ENCODE measurements around the gene IFI27.
"Not testable (repeated sequence)": the region's sequence is repeated elsewhere in the genome, so short reads cannot be mapped to it uniquely, and the experiment has no call there.

Gene IFI27

DNA sequence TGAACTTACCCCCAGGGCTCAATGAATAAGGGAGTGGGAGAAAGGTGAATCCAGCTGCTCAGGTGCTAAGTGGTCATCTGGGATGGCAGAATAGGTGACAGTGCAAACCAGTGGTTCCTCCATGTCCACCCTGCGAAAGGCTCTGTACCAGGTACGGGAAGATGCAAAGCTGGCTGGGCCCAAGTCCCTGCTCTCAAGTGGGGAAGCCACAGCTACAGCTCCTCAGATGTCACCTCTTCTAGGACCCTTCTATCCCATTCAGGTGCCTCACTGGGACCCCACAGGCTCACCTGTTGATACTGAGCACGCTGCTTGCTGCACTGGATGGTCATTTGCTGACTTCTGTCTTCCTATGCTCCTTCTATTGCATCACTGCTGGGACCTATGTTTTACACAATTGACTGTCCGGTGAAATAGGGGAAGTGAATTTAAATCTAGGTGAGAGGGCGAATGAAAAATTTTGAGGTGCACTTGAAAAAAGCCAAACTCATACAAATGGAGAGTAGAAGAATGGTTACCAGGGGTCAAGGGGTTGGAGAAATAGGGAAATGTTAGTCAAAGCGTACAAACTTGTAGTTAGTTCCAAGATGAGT is 43.3 kb downstream of the IFI27 start:
- DNase-seq (ENCODE audit: low read depth) = no peak

DNA sequence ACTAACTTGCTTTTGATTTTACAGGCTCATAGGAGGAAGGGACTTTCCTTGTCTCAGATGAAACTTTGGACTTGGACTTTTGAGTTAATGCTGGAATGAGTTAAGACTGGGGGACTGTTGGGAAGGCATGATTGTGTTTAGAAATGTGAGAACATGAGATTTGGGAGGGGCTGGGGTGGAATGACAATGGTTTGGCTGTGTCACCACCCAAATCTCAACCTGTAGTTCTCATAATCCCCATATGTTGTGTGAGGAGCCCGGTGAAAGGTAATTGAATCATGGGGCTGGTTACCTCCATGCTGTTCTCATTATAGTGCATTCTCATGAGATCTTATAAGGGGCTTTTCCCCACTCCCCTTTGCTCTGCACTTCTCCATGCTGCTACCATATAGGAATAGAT is 45.6 kb downstream of the IFI27 start:
- DNase-seq (ENCODE audit: low read depth) = not testable (repeated sequence)

DNA sequence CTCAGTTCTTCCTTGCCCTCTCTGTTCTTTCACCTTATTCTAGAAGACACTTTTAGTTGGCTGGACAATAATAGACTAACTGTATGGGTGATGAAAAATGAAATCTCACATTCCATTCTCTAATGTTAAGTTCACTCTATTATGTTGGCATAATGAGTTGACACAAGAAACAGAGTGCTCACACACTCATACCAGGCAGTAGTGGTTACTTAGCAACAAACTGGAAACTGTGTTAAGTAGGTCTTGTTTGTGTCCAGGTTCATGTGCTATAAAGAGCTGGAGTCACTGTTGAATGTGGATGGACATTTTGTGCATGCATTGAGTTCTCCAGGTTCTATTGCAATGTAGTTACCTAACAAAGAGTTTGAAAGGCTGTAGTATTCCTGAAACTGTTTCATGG is 46.7 kb downstream of the IFI27 start:
- no peak for DNase-seq (ENCODE audit: low read depth)

DNA sequence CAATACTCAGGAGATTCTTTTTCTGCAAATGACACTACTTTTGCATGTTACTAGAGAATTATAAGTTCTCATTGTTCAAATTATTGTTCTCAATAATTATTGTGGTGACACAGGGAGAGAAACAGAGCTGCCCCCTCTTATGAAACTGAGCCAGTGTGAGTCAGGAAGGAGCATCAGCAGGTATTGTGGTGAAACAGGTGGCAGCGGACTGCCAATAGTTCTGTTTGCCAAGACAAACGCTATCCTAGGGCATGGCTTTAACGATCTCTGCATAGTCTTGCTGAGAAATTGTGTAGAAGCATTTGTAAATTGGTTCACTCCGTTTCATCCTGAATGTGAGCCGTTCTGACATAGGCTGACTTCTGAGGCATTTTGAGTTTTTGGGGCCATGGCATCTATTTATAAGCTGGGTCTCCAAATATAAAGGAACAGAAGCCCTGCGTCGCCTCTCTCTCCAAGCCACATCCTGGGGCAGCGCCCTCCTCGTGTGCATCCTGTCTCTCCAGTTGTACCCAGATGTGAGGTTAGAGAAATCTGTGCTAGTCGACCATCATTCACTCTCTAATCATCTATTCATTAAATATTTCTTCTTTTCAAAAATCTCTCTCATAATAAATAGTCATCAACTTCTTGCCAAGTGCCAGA is 47.8 kb downstream of the IFI27 start:
- DNase-seq (ENCODE audit: low read depth) = no peak

DNA sequence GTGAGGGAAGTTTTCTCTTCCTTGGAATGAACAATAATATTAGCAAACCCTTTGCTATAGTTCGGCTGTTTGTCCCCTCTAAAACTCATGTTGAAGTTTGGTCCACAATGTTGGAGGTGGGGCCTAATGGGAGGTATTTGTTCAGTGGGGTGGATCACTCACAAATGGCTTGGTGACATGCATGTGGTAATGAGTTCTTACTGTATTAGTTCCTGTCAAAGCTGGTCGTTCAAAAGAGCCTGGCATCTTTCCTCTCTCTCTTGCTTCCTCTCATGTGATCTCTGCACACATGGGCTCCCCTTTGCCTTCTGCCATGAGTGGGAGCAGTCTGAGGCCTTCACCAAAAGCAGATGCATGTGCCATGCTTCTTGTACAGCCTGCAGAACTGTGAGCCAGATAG is 50.5 kb downstream of the IFI27 start:
- DNase-seq (ENCODE audit: low read depth) = no peak

DNA sequence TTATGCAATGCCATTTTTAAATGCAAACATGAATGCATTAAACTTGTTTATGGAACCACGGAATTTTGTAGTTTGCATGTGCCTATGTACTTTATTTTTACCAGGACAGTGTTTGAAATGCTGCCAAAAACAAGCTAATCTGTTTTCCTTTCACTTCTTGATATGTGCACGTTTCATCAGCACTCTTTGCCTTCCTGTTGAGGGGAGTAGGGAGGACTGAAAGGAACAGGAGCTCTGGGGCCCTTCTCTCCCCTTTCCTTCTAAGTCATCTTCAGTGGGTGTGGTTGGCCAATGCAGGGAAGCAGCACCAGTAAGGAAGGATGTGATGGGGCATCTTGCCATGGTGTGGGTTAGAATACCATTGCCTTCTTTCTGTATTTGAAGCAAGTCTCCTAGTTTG is 51.4 kb downstream of the IFI27 start:
- no peak for DNase-seq (ENCODE audit: low read depth)

DNA sequence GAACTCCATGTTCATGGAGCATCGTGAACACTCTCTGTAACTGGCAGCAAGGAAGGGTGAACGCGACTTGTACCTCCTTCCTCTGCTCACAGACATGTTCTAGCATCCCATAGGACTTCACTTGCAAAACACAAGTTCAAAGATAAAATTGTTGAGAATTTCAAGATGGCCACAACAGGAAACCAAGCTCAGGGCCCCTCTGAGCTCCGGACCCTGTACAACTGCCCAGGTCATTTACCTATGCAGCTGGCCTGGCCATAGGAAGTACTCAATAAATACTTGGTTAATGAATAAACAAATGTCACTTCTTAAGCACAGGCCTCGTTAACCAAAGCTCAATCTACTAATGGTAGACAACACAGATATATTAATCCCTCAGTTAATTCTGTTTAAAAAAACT is 51.9 kb downstream of the IFI27 start:
- no peak for DNase-seq (ENCODE audit: low read depth)

DNA sequence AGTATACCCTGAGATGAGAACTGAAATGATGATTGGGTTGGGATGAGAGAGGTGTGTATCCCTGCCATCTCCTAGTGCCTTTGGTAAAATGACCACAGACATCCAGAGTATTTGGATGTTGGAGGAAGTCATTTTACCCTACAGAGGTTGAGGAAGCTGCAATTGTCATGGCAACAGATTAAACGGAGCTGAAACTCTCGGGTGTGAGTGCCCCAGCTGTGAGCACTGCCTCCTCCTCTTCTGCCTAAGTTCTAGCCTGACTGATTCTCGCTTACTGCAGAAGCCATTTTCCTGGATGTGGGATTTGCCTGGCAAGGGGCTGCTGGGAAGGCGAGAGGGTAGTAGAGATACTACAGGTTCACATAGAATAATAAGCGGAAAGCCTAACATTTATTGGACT is 53.3 kb downstream of the IFI27 start:
- no peak for DNase-seq (ENCODE audit: low read depth)

DNA sequence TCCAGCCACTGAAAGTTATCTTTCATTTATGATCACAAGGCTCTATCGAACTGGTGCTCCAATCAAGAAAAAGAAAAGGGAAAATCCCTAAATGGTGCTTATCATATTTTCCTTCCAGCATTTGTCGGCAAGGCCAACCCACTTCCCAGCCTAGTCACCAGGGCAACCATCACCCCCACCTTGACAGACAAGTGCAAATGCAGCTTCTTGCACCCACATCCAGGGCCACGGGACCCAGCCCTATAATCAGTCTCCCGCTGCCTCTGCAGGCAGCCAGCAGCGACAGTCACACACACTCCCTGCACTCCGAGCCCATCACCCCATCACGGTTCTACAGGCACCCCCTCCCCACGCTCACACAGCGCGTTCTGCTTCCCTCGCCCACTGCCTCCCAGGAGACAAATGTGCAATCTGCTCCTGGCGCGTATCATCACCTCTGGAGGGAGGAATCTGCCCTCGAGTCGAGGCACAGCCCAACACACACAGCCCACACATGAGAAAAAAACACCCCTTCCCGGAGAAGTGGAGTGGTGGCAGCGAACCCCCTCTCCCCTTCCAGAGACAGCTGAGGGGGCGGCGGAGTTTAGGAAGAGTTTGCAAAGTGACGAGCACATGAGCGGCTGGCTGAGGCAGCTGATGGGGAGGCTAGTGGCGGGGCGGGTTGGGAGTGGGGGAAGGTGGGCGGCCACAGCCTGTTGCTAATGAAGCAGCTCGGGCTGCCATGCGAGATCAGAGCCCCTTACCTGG is 54.3 kb downstream of the IFI27 start:
- DNase-seq (ENCODE audit: low read depth) = no peak

DNA sequence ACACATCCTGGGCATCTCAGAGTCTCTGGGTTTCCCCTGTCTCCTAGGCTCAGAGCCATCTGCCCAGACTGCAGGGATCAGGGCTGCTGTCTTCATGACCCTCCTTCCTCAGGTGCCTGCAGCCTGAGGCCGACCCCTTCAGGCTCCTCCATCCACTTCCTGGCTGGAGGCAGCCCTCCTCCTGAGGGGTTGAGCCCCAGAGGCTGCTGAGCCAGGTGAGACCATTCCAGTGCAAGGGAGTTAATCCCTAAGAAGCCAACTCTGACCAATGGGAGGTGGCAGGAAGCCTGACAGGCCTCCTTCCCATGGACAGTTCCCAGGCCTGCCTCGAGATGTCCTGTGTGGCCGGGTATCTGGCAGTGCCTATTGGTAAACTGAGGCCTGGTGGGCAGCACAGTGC is 55.2 kb downstream of the IFI27 start:
- no peak for DNase-seq (ENCODE audit: low read depth)

All from stimulated activated CD8-positive, alpha-beta memory T cell treated with anti-CD3 and anti-CD28 coated beads, Interleukin-15, amount 100 ng/mL, for 1 hour (primary cell).